HG03469 (cell line): ENCODE results near the gene UGGT2.
"Not testable (repeated sequence)": the region's sequence is repeated elsewhere in the genome, so short reads cannot be mapped to it uniquely, and the experiment has no call there.

Experiments
- ATAC-seq: cut with Tn5 transposase; IDR thresholded peaks from one replicate; pipeline ENCODE4 v1.9.1; 2021; ENCODE audit warnings: mild to moderate bottlenecking, moderate library complexity, moderate number of reproducible peaks; ENCODE audit not compliant: unreplicated experiment

The UGGT2 gene

GRCh38 chr13:95987841-95988240 is 65.4 kb downstream of the UGGT2 start:
- no peak for ATAC-seq

- no peak for ATAC-seq
Observed at GRCh38 chr13:95982144-95982543, 71.1 kb downstream of the UGGT2 start.

- not testable (repeated sequence) for ATAC-seq
Observed at GRCh38 chr13:95972651-95973050, 80.5 kb downstream of the UGGT2 start.

GRCh38 chr13:95970878-95971277 is 82.3 kb downstream of the UGGT2 start:
- no peak for ATAC-seq

GRCh38 chr13:95968906-95969305 is 84.3 kb downstream of the UGGT2 start:
- ATAC-seq, result no peak

GRCh38 chr13:95957331-95957730 is 95.9 kb downstream of the UGGT2 start:
- ATAC-seq, result no peak

GRCh38 chr13:95956589-95957148 is 96.5 kb downstream of the UGGT2 start:
- ATAC-seq, result no peak

- no peak for ATAC-seq
Observed at GRCh38 chr13:95955719-95956118, 97.5 kb downstream of the UGGT2 start.

GRCh38 chr13:95955255-95955654 is 97.9 kb downstream of the UGGT2 start:
- ATAC-seq, result peak; percentile 87

GRCh38 chr13:95954266-95954665 is 98.9 kb downstream of the UGGT2 start:
- ATAC-seq, result no peak

GRCh38 chr13:95950103-95950502 is 103.1 kb downstream of the UGGT2 start:
- ATAC-seq, result no peak

GRCh38 chr13:95948656-95949055 is 104.5 kb downstream of the UGGT2 start:
- no peak for ATAC-seq

GRCh38 chr13:95937714-95938320 is 115.4 kb downstream of the UGGT2 start:
- ATAC-seq, result no peak

- no peak for ATAC-seq
Observed at GRCh38 chr13:95931300-95932025, 121.7 kb downstream of the UGGT2 start.

GRCh38 chr13:95929430-95929829 is 123.8 kb downstream of the UGGT2 start:
- no peak for ATAC-seq

- not testable (repeated sequence) for ATAC-seq
Observed at GRCh38 chr13:95928367-95928906, 124.8 kb downstream of the UGGT2 start.

- ATAC-seq, result no peak
Observed at GRCh38 chr13:95926231-95926630, 127.0 kb downstream of the UGGT2 start.

GRCh38 chr13:95924389-95924994 is 128.7 kb downstream of the UGGT2 start:
- no peak for ATAC-seq

GRCh38 chr13:95921485-95921884 is 131.7 kb downstream of the UGGT2 start:
- ATAC-seq, result no peak

GRCh38 chr13:95920485-95920884 is 132.7 kb downstream of the UGGT2 start:
- ATAC-seq, result no peak

- ATAC-seq, result no peak
Observed at GRCh38 chr13:95918860-95919259, 134.3 kb downstream of the UGGT2 start.
